Measurements from ENCODE around the gene RNF213.
"Not testable (repeated sequence)": the region's sequence is repeated elsewhere in the genome, so short reads cannot be mapped to it uniquely, and the experiment has no call there.

Gene RNF213

GRCh38 chr17:80254396-80255251 lies 6.0 kb upstream of the RNF213 start:
- no peak overlapping the region for H3K4me2 ChIP-seq (ENCODE audit: low read depth, low read length, poor library complexity, severe bottlenecking)
- no peak overlapping the region for H3K27ac ChIP-seq (ENCODE audit: low read depth, low read length)

GRCh38 chr17:80256034-80256350 lies 4.7 kb upstream of the RNF213 start:
- no peaks in the 10 kb centered on the region for H3K36me3 ChIP-seq (ENCODE audit: low read length)
- H3K9me3 ChIP-seq (ENCODE audit: insufficient read depth, low read length): no peaks in the 10 kb centered on the region
- no peak overlapping the region for H3K4me2 ChIP-seq (ENCODE audit: low read depth, low read length, poor library complexity, severe bottlenecking)
- no peaks in the 10 kb centered on the region for H3K27me3 ChIP-seq (ENCODE audit: low read length)
- H3F3A ChIP-seq (ENCODE audit: insufficient read depth): peaks cover 16% of the 10 kb centered on the region
- H3K79me2 ChIP-seq (ENCODE audit: insufficient read depth, low read length): no peaks in the 10 kb centered on the region
- TF ChIP-seq EZH2phosphoT487 (conservative IDR thresholded peaks at IDR 0.05; ENCODE audit: low read length) (no peak), CTCF (IDR thresholded peaks at IDR 0.05; ENCODE audit: insufficient read depth, low read length, poor library complexity, severe bottlenecking) (no peak)
- H3K27ac ChIP-seq (ENCODE audit: low read depth, low read length): no peak overlapping the region
- no peaks in the 10 kb centered on the region for H4K20me1 ChIP-seq (ENCODE audit: low read depth, low read length)
- no peak overlapping the region for H3K9ac ChIP-seq (ENCODE audit: low read length)
- no peak overlapping the region for H2AFZ ChIP-seq (ENCODE audit: low read depth, low read length, severe bottlenecking)
- H3K9me2 ChIP-seq (replicated peaks; ENCODE audit: insufficient read depth, low read length): no peaks in the 10 kb centered on the region
- H3K4me3 ChIP-seq (ENCODE audit: insufficient read depth, low read length, poor library complexity, severe bottlenecking): no peak overlapping the region

More at GRCh38 chr17:80254396-80255251, 6.0 kb upstream of the RNF213 start:
- Histone ChIP-seq H3K9me3 (ENCODE audit: insufficient read depth, low read length) (no peaks in the 10 kb centered on the region), H3K9me2 (replicated peaks; ENCODE audit: insufficient read depth, low read length) (no peaks in the 10 kb centered on the region), H3K79me2 (ENCODE audit: insufficient read depth, low read length) (no peaks in the 10 kb centered on the region), H3K36me3 (ENCODE audit: low read length) (no peaks in the 10 kb centered on the region), H3K4me3 (ENCODE audit: insufficient read depth, low read length, poor library complexity, severe bottlenecking) (no peak overlapping the region), H3K9ac (ENCODE audit: low read length) (no peak overlapping the region), H4K20me1 (ENCODE audit: low read depth, low read length) (no peaks in the 10 kb centered on the region), H3F3A (ENCODE audit: insufficient read depth) (peaks cover 12% of the 10 kb centered on the region), H2AFZ (ENCODE audit: low read depth, low read length, severe bottlenecking) (no peak overlapping the region), H3K27me3 (ENCODE audit: low read length) (no peaks in the 10 kb centered on the region)
- TF ChIP-seq CTCF (IDR thresholded peaks at IDR 0.05; ENCODE audit: insufficient read depth, low read length, poor library complexity, severe bottlenecking) (no peak), EZH2phosphoT487 (conservative IDR thresholded peaks at IDR 0.05; ENCODE audit: low read length) (no peak)

- Histone ChIP-seq H3K27ac (ENCODE audit: low read depth, low read length) (no peak overlapping the region), H3K4me2 (ENCODE audit: low read depth, low read length, poor library complexity, severe bottlenecking) (no peak overlapping the region), H3K27me3 (ENCODE audit: low read length) (no peaks in the 10 kb centered on the region), H3K9ac (ENCODE audit: low read length) (no peak overlapping the region), H3K9me3 (ENCODE audit: insufficient read depth, low read length) (no peaks in the 10 kb centered on the region), H3K4me3 (ENCODE audit: insufficient read depth, low read length, poor library complexity, severe bottlenecking) (no peak overlapping the region), H4K20me1 (ENCODE audit: low read depth, low read length) (no peaks in the 10 kb centered on the region), H3K79me2 (ENCODE audit: insufficient read depth, low read length) (no peaks in the 10 kb centered on the region), H2AFZ (ENCODE audit: low read depth, low read length, severe bottlenecking) (no peak overlapping the region), H3K9me2 (replicated peaks; ENCODE audit: insufficient read depth, low read length) (no peaks in the 10 kb centered on the region), H3K36me3 (ENCODE audit: low read length) (no peaks in the 10 kb centered on the region), H3F3A (ENCODE audit: insufficient read depth) (peaks cover 25% of the 10 kb centered on the region)
- TF ChIP-seq EZH2phosphoT487 (conservative IDR thresholded peaks at IDR 0.05; ENCODE audit: low read length) (no peak), CTCF (IDR thresholded peaks at IDR 0.05; ENCODE audit: insufficient read depth, low read length, poor library complexity, severe bottlenecking) (no peak)
These were observed 2.9 kb upstream of the RNF213 start for GRCh38 chr17:80257716-80258213.

GRCh38 chr17:80258296-80258695 lies 2.4 kb upstream of the RNF213 start:
- H3K9me2 ChIP-seq (replicated peaks; ENCODE audit: insufficient read depth, low read length); H3K9me3 ChIP-seq (ENCODE audit: insufficient read depth, low read length); H3K27ac ChIP-seq (ENCODE audit: low read depth, low read length); H3K79me2 ChIP-seq (ENCODE audit: insufficient read depth, low read length); H3K4me2 ChIP-seq (ENCODE audit: low read depth, low read length, poor library complexity, severe bottlenecking); H3K9ac ChIP-seq (ENCODE audit: low read length); H4K20me1 ChIP-seq (ENCODE audit: low read depth, low read length); H3K27me3 ChIP-seq (ENCODE audit: low read length); H3K36me3 ChIP-seq (ENCODE audit: low read length); H3K4me3 ChIP-seq (ENCODE audit: insufficient read depth, low read length, poor library complexity, severe bottlenecking); H2AFZ ChIP-seq (ENCODE audit: low read depth, low read length, severe bottlenecking): not testable (repeated sequence)
- peaks cover 25% of the 10 kb centered on the region for H3F3A ChIP-seq (ENCODE audit: insufficient read depth)

Measured in SU-DHL-6 (cell line).